ENCODE results near the gene RPE65.
"Not testable (repeated sequence)": the region's sequence is repeated elsewhere in the genome, so short reads cannot be mapped to it uniquely, and the experiment has no call there.

- TF ChIP-seq CTCF (IDR thresholded peaks at IDR 0.05; ENCODE audit: borderline replicate concordance, extremely low read depth, low read length, poor library complexity, severe bottlenecking); EZH2 (IDR thresholded peaks at IDR 0.05; ENCODE audit: borderline replicate concordance, low read depth, low read length, severe bottlenecking): not testable (repeated sequence)
These were observed 63.8 kb downstream of the RPE65 start for GRCh38 chr1:68385798-68386524.

Measured in DND-41 (cell line).